K562 (cell line): ENCODE data around the gene CBX4. TPM values are rescaled to one million over a fixed set of nuclear protein-coding genes. Genes with fewer than 3 reads are reported as not detected.

Experiments used
- CEBPB ChIP-seq: fragments of 450-650 bp; IDR thresholded peaks from 2 replicates; pipeline ENCODE4 v1.6.1; 2016; ENCODE audit warnings: missing genetic modification characterization, missing compliant biosample characterization
- CREB1 ChIP-seq, 2 experiments: sonication (generic) in 1 of 2; formaldehyde crosslinking in 1 of 2; IDR thresholded peaks; 2 replicates each; pipeline versions ENCODE4 v1.6.1 to v1.8.0; 2012 to 2022; ENCODE audit warnings: inconsistent platforms in 1 of 2, mild to moderate bottlenecking in 1 of 2, missing genetic modification reagents in 1 of 2, moderate library complexity in 1 of 2
- DPF2 ChIP-seq: fragments of 450-650 bp; IDR thresholded peaks from 2 replicates; pipeline ENCODE4 v1.6.1; 2016
- E2F5 ChIP-seq: sonication (generic); formaldehyde crosslinking; IDR thresholded peaks from 2 replicates; pipeline ENCODE4 v1.8.0; 2022; ENCODE audit warnings: mild to moderate bottlenecking, missing genetic modification reagents
- GATAD2A ChIP-seq: fragments of 450-650 bp; IDR thresholded peaks from 2 replicates; pipeline ENCODE4 v1.6.1; 2017
- HEY1 ChIP-seq: fragments of 250-450 bp; sonication (Bioruptor Pico); IDR thresholded peaks from 2 replicates; pipeline ENCODE4 v1.5.0; 2020; ENCODE audit warnings: mild to moderate bottlenecking, moderate library complexity, borderline replicate concordance
- JUN ChIP-seq, 2 experiments: sonication (generic) in 1 of 2; formaldehyde crosslinking in 1 of 2; IDR thresholded peaks; 2 replicates each; pipeline versions ENCODE4 v1.6.1 to v1.8.0; 2012 to 2022; ENCODE audit warnings: borderline replicate concordance in 2 of 2, mild to moderate bottlenecking in 2 of 2, improper control_type of control experiment in 1 of 2, low read depth in 1 of 2, low read length in 1 of 2, missing genetic modification reagents in 1 of 2
- KLF16 ChIP-seq: IDR thresholded peaks from 2 replicates; pipeline ENCODE4 v1.6.1; 2016; ENCODE audit warnings: antibody characterized with exemption
- RBBP5 ChIP-seq: fragments of 200-600 bp; sonication (generic); IDR thresholded peaks from 2 replicates; pipeline ENCODE4 v1.6.1; 2012; ENCODE audit warnings: borderline replicate concordance, mild to moderate bottlenecking, low read length, control low read depth, inconsistent platforms; ENCODE audit not compliant: insufficient read depth, poor library complexity, severe bottlenecking
- RBM22 ChIP-seq: fragments of 200-400 bp; formaldehyde crosslinking; IDR thresholded peaks from 2 replicates; pipeline ENCODE4 v1.6.1; 2018; ENCODE audit warnings: low read length, low read depth; ENCODE audit not compliant: poor library complexity, severe bottlenecking
- SREBF1 ChIP-seq: fragments of 150-350 bp; IDR thresholded peaks from 2 replicates; pipeline ENCODE4 v1.6.1; 2014; ENCODE audit warnings: antibody characterized with exemption, low read depth, low read length, borderline replicate concordance
- UBTF ChIP-seq, 2 experiments: IDR thresholded peaks; 2 replicates each; pipeline ENCODE4 v1.6.1; 2012; ENCODE audit warnings: improper control_type of control experiment in 2 of 2, low read depth in 2 of 2, low read length in 2 of 2, borderline replicate concordance in 1 of 2
- YY1 ChIP-seq, 3 experiments: IDR thresholded peaks; 2 replicates each; pipeline ENCODE4 v1.6.1; 2011; ENCODE audit warnings: low read length in 2 of 3, mild to moderate bottlenecking in 2 of 3, moderate library complexity in 2 of 3, borderline replicate concordance in 1 of 3, control low read depth in 1 of 3, low read depth in 1 of 3; ENCODE audit not compliant: insufficient read depth in 3 of 3, insufficient replicate concordance in 2 of 3, control insufficient read depth in 1 of 3, insufficient read length in 1 of 3; ENCODE audit errors: extremely low read depth in 1 of 3
- ZKSCAN1 ChIP-seq: fragments of 150-350 bp; IDR thresholded peaks from 2 replicates; pipeline ENCODE4 v1.6.1; 2016; ENCODE audit warnings: low read depth, low read length
- ZNF830 ChIP-seq: fragments of 250-450 bp; sonication (Bioruptor Pico); IDR thresholded peaks from 2 replicates; pipeline ENCODE4 v1.5.0; 2021; ENCODE audit warnings: mild to moderate bottlenecking
- polyA plus RNA-seq, 8 experiments: library from polyadenylated mRNA; depleted of rRNA in 4 of 8; stranded (reverse) in 5 of 8; unstranded in 3 of 8; fragments of >200 nt; fragmentation: Nextera tagmentation in 2 of 8; fragmentation: Illumina TruSeq in 1 of 8; extraction: Ambion mirVana in 2 of 8; extraction: Trizol in 1 of 8; gene quantifications; 2 replicates each; pipeline versions ENCODE4 v1.2.1 to v1.2.3, GENCODE V29; 2011 to 2014; ENCODE audit warnings: inconsistent platforms in 1 of 8, missing spikeins in 1 of 8
- total RNA-seq, 7 experiments: library from RNA; depleted of rRNA in 6 of 7; stranded (reverse); fragments of >200 nt in 6 of 7; fragmentation: Illumina TruSeq in 2 of 7; extraction: Trizol in 2 of 7; gene quantifications; 2 replicates each; pipeline versions ENCODE4 v1.2.1 to v1.2.3, GENCODE V29; 2011 to 2021; ENCODE audit warnings: low replicate concordance in 1 of 7

CBX4 gene
- total and polyA plus RNA-seq, 9 of the 15 experiments (the other 6 are each of a cell fraction or from before 2014, with no cell fraction given): 0.98 to 50.5 (median 10.0) TPM

GRCh38 chr17:79833744-79834564, 5.3 kb downstream of the CBX4 start (continued):
- peak; percentile 81 for TF ChIP-seq RBM22
- peak; percentile 54 for TF ChIP-seq CREB1 (IDR thresholded peaks at IDR 0.05)
- peak; percentile 56; the same call in 1 of the 2 replicates for TF ChIP-seq CREB1 (CRISPR knock-in tag; IDR thresholded peaks at IDR 0.05)
- TF ChIP-seq SREBF1: no peak
- peak; percentile 5 to 85; a peak in 2 of 4 replicates for TF ChIP-seq UBTF (IDR thresholded peaks at IDR 0.05; ENCODE audit: borderline replicate concordance in 1 of 2, low read depth in 2 of 2, low read length in 2 of 2)
- TF ChIP-seq ZNF830 (CRISPR knock-in tag): no peak
- TF ChIP-seq DPF2: no peak
- no peak for TF ChIP-seq HEY1 (CRISPR knock-in tag)
- TF ChIP-seq RBBP5: peak; percentile 55
- no peak for TF ChIP-seq JUN (IDR thresholded peaks at IDR 0.05; ENCODE audit: borderline replicate concordance, low read depth, low read length)
- TF ChIP-seq JUN (CRISPR knock-in tag; IDR thresholded peaks at IDR 0.05; ENCODE audit: borderline replicate concordance): no peak
- peak in 1 of 3 experiments; percentile 64 for TF ChIP-seq YY1 (IDR thresholded peaks at IDR 0.05; ENCODE audit: borderline replicate concordance in 1 of 3, control insufficient read depth in 1 of 3, extremely low read depth in 1 of 3, insufficient read depth in 3 of 3, insufficient read length in 1 of 3, insufficient replicate concordance in 2 of 3, low read depth in 1 of 3, low read length in 2 of 3)
- no peak for TF ChIP-seq KLF16
- no peak for TF ChIP-seq CEBPB (tag)
- no peak for TF ChIP-seq E2F5
- TF ChIP-seq ZKSCAN1: peak; percentile 97
- no peak for TF ChIP-seq GATAD2A
